HG03432 (cell line): ENCODE results near the gene ADGRD1.
"Not testable (repeated sequence)": the region's sequence is repeated elsewhere in the genome, so short reads cannot be mapped to it uniquely, and the experiment has no call there.

Experiments
- ATAC-seq: cut with Tn5 transposase; IDR thresholded peaks from one replicate; pipeline ENCODE4 v1.9.1; 2021; ENCODE audit warnings: mild to moderate bottlenecking, moderate library complexity; ENCODE audit not compliant: unreplicated experiment

Gene ADGRD1

DNA sequence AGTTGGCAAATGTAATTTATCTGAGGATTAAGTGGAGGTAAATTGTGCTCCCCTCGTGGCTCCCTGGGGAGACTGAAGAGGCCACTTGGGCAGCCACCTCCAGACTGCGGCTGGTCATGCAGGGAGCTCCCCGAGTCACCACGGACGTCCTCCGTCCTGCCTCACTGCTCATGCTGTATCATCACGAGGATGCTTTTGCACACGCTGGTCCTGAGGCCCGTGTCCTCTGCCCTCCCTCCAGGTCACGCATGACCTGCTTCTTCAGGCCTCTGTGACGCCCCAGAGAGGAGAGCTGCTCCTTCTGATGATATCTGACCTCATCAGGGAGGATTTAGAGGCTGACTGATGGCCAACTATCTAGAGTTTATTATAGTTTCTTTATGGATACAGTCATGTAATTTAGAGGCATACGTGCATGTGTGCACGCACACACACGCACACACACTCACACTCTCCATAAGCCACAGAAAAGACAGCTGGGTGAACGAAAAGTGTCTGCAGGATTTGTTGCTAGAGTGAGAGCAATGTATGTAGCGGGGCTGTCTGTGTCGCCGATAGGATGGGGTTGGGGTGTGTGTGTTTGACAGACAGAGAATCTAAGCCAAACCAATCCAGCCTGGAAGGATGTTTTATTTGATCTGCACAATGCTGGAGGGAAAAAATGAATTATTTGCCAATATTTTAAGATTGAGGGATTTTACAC lies 160.0 kb downstream of the ADGRD1 start:
- ATAC-seq = no peak

DNA sequence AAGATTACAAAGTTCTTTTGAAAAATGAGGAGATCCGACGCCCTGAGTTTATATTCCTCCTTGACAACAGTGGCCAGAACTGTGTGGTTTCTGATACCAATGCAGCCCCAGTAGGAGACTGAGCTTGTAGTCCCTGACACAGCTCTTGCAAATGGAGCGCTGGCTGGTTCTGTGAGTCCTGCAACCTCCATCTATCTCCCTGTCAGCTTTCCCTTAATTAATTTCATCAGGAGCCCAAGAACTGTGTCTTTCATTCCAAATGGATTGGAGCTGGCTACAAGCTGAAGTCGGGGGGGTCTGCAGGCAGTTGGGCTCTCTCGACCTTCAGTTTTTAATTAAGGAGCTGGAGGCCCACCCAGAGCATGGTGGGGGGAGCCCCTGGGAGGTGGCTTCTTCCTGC lies 160.6 kb downstream of the ADGRD1 start:
- no peak for ATAC-seq

DNA sequence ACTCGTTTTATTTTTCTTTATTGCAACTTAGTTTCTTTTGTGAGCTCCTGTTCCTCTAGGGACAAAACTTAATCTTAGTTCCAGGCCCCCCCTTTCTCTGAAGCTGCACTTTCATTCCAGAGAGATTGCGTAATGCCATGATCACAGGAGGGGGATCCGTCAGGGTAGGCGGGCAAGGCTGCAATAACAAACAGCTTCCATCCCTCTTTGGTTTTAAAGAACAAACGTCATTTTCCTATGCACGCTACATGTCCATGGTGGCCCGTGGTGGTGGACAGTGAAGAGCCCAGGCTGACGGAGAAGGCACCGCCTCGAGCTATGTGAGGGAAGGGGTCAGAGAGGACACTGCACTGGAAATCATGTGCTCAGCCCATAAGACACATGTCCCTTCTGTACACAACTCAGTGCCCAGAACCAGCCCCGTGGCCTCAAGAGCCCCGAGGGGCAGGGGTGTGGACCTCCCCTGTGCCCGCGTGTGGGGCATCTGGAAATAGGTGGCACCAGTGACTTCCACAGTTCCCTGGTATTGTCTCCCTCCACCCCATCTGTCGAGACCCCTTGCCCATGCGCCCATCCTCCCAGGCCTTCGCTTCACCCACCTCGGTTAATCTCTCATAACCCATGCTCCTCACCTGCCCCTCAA lies 161.4 kb downstream of the ADGRD1 start:
- no peak for ATAC-seq

DNA sequence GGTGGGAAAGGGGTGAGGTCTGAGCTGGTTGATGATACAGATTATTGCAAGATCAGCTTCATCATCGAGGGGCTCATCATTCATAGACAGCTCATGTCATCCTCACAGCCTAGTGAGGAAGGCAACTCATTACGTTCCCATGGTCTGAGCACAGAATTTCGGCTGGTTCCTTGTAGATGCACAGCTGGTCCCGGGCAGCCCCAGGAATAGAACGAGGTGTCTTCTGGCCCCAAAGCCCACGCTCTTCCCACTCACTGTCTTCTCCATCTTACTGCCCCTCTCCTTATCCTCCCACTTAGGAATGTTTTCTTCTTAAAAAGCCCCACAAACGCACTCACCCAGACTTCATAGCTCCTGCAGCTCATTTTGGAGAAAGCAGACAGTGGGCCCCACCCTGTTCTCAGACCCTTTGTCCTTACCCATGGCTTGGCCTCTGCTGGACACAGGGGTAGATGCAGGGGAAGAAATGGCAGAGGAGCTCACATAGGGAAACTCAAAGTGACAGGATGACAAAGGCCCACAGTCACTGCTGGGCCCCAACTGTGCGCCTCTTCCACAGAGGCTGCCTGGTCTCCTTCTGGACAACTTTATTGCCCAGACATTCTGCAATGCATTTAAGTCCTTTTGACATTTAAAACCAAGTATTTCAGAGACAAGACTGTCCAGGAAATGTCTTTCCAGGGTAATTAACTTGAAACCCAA lies 162.2 kb downstream of the ADGRD1 start:
- ATAC-seq = no peak

DNA sequence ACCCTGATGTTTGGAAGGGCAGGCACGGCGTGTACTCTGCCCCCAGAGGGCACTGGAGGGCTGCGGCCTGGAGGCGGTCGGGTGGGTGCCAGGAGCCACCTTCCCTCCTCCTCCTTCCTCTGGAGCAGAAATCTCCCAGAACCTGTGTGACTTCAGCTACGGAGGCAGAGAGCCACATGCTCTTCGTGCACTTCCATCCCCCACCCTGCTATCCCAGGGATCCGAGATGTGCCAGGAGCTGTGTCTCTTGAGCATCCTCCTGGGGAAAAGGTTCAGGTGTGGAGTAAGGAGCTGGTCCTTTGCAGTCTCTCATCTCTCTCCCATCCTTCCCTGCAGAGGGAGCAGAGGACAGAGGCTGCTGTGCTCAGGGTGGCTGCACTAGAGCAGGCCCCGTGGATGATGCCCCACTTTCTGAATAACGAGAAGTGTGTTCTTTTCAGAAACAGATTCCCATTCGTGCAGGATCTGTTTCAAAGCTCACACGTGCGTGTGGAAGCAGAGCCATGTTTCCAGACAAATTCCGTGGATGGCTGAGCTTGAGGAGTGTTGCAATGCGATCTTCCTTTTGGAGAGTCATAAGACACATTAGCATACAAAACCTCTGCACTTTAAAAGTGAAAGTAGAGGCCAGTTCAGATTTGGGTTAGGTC lies 162.9 kb downstream of the ADGRD1 start:
- ATAC-seq = no peak

DNA sequence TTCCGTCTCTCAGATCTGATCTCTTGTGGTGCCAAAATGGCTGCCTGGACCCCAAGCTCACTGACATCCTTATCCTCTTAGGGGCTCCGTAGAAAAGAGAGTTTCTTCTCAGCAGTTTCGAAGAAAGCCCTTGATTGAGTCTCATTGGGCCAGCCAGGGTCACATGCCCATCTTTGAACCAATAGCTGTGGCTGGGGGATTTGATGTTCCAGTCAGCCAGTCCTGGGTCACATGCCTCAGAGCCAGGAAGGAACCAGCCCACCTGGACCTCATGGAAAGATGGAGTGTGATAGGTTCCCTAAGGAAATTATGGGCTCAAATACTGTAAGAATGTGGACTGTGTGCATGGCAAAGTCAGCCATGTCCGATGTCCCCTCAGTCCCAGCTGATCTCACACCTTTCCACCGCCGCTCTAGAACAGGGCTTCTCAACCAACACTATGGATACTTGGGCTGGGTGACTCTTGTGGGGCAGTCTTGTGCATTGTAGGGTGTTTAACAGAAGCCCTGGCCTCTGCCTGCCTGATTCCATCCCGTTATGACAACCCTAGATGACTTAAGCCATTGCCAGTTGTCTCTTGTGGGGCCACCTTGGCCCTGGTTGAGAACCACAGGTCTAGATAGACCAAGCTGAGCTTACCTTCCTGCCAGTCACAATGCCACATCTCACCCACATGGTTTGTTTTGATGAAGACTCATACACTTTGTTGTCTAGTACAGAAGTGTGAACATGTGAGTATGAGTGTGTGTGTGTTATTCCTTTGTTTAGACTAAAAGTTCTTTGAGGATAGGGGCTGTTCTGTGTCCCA lies 163.9 kb downstream of the ADGRD1 start:
- no peak for ATAC-seq

DNA sequence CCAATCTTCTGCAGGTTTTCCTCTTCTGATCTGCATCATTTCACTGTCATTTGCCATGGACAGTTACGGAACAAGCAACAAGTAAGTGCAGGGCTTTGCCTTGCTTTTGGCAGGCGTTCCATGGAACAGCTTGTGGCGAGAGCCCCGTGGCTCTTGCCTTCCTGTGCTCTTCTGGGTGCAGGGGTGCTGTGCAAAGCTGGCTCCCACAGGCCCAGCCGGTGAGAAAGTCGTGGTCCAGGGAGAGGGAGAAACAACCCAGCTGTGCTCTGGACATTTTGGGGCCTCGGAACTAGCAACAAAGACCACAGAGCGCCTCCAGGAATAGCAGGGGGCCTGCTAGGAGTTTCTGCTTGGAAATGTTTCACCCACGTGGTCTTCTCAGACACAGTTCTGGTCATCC lies 164.7 kb downstream of the ADGRD1 start:
- ATAC-seq = no peak

DNA sequence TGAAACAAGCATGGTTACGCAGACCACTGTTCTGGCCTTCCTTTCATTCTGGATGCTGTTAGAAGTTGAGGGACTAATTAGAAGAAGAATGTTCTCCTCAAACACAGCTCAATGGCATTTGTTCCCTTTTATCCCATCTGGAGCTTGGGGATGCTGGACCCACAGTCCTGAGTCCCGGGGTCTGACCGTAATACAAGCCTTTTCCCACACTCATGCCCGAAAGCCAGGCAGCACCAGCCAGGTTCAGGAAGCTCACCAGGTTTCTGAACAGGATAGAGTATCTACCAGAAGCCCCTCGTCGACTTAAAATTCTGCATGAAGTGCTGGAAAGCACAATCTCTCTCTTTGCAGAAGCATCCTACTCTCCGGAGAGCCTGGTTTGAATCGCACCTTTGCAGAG lies 165.6 kb downstream of the ADGRD1 start:
- not testable (repeated sequence) for ATAC-seq

DNA sequence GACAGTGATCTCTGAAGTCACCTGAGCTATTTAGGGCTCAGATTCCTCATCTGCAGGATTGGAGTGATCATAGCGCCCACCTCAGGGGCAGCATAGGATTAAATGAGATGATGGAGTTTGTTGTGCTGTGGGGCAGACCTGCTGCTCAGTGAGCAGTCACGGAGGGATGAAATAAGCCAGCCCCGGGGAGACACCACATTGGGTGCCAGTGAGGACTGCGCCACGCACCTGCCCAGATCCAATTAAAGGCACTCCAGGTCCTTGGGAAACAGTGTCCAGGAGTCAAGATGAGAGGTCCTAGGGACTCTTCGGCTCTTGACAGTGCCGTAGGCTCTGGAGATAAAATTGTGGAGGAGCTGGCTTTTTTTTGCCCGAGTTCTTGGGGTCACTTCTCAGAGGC lies 166.2 kb downstream of the ADGRD1 start:
- ATAC-seq = no peak

DNA sequence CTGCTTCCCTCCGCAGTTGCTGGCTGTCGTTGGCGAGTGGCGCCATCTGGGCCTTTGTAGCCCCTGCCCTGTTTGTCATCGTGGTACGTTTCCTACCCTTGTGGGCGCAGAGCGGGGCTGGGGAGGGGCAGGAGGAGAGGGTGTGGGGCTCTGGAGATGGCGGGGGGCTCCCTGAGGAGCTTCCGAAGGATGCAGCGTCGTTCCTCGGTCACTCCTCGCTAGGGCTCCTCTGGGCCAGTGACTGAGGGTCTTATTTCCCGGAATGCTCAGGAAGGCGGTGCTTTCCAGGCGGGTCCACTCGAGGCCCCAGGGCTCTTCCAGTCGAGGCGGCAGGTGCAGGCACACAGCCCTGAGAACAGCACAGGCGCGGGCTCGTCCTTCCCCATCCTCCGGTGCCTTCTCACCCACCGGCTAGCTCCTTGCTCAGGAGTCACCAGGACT lies 167.1 kb downstream of the ADGRD1 start:
- ATAC-seq = no peak

DNA sequence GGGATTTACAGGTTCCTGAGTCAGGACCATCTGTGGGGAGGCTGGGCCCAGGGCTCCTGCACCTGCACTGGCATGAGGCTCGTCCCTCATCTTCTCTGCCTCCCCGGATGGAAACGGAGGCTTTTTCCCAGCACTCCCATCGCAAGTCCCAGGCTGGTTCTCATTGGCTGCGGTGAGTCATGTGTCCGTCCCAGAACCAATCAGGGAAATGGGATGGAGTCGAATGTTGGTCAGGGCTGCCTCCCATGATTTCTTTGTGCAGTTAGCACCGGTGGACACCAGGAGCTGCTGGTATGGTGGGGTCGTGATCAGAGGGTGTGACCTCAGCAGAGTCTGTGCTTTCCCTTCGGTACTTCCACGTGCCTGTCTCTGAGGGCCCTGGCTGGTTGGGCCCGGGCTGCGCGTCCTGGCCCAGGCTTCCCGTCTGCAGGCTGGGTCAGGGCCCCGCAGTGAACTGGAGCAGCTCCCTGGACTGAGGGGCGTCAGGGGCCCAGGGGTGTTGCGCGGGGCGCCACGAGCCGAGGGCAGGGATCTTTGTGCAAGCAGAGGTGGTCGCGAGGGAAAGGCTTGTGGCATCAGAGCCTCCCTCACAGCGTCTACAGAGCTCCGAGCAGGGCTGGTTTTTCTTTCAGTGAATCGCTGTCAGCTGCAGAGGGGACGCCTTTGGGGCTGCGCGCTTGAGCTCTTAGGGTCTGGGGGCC lies 168.1 kb downstream of the ADGRD1 start:
- no peak for ATAC-seq

DNA sequence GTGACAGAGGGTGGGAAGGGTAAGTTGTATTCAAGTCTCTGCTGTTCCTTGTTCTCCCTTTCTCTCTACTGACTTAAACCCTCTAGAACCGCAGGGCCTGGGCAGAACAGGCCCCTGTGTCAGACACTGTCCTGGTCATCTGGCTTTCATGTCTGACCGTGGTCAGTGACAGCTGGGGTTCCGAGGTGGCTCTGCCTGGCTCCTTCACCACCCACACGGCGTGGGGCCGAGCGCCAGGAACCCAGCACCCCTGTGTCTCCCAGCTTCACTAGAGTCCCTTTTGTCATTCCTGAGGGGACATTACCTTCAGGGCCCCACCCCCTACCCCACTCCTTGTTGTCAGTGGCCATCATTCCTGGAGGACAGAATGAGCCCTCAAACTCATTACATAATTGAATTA lies 168.9 kb downstream of the ADGRD1 start:
- no peak for ATAC-seq

DNA sequence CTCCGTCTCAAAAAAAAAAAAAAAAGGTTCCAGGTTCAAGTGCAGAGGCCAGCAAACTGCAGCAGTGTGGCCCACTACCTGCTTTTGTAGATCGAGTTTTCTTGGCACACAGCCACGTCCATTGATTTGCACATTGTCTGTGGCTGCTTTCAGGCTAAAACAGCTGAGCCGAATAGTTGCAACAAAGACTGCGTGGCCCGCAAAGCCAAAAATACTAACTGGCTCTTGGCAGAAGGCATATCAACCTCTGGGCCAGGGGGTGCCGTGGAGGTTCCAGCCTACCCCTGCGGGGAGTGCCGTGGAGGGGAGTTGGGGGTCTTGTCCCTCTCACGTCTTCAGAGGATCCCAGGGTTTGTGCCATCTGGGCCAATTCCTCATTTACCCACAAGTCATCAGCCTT lies 170.1 kb downstream of the ADGRD1 start:
- no peak for ATAC-seq

DNA sequence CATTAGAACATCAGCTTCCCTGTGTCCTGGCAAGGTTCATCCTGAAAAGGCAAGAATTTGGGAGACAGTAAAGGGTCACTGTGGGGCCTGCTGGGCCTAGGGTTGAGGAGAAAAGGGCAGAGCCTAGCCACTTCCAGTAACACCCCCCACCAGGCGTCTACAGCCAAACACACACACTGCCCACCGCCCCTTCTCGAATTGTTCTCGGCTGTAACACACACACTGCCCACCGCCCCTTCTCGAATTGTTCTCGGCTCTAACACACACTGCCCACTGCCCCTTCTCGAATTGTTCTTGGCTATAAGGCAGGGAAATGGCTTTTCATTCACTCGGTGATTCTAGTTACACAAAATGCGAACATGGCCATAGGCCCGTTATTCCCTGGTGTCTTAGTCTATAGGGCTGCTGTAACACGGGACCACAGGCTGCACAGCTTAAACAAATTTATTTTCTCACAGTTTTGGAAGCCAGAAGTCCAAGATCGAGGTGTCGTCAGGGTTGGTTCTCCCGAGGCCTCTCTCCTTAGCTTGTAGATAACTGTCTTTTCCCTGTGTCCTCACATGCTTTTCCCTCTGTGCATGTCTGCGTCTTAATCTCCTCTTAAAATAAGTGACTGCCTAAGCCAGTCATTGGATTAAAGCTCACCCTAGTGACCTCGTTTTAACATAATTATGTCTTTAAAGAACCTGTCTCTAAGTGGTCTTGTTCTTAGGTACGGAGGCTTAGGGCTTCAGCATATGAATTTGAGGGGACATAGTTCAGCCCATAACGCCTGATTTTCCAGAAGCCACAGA lies 171.0 kb downstream of the ADGRD1 start:
- no peak for ATAC-seq

DNA sequence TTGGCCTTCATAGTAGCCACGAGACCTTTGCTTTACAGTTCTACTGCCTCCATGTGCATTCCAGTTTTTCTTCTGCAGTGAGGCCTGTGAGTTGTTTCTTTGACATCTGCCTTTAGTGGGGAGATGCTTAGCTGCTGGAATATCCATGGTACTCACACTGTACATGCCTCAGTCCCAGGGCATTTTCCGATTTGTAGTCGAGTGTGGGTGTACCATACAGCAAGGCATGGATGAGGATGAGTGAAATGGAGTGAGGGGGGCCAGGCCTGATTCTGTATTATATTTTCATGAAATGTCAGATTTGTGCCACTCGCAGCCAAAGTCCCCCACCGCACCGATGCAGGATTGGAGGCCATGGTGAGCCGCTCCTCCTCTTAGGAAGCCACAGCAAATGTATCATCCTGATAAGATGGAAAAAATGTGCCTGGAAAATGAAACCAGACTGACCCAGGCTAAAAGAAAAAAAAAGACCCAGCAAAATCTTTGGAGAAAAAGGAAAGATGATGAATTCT lies 173.0 kb downstream of the ADGRD1 start:
- no peak for ATAC-seq

DNA sequence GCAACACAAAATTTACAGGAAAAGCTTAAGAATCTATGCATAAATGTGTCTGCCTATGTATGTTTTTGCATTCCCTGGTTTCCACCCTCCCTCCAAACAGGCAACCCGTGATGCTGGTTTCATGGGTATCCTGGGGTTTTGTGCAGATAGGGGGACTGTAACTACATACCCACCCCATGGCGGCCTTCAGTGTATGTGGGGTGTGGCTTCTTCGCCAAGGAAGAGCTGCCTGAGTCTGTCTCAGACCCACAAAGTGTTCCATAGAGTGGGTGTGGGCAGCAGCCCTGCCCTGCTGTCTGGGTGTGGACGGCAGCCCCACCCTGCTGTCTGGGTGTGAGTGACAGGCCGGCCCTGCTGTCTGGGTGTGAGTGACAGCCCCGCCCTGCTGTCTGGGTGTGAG lies 174.8 kb downstream of the ADGRD1 start:
- no peak for ATAC-seq

DNA sequence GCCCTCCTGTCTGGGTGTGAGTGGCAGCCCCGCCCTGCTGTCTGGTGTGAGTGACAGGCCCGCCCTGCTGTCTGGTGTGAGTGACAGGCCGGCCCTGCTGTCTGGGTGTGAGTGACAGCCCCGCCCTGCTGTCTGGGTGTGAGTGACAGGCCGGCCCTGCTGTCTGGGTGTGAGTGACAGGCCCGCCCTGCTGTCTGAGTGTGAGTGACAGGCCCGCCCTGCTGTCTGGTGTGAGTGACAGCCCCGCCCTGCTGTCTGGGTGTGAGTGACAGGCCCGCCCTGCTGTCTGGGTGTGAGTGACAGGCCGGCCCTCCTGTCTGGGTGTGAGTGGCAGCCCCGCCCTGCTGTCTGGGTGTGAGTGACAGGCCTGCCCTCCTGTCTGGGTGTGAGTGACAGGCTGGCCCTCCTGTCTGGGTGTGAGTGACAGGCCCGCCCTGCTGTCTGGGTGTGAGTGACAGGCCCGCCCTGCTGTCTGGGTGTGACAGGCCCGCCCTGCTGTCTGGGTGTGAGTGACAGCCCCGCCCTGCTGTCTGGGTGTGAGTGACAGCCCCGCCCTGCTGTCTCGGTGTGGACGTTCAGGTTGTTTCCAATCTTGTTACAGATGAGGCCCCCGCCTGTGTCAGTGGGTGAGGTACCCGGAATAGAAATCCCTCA lies 175.4 kb downstream of the ADGRD1 start:
- not testable (repeated sequence) for ATAC-seq

DNA sequence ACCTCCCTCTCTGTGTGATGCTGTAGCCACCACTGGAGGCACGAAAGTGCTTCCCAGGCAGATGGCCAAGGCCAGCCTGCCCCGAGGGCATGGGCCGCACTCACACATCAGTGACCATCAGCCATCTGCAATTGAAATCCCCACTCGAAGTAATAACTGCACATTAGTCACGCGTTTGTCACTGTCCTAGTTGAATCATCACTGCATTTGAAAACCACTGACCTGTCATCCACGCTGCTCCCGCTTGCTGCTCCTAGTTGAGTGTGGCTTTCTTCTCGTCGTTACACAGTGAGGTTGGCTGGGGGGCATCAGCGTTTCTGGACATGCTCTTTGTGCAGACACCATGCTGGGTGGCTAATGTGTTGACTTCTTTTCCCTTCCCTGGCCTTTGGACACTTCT lies 176.1 kb downstream of the ADGRD1 start:
- ATAC-seq = no peak
